HG02610 (cell line): ENCODE results near the gene SMC1B.
"Not testable (repeated sequence)": the region's sequence is repeated elsewhere in the genome, so short reads cannot be mapped to it uniquely, and the experiment has no call there.

Experiments
- ATAC-seq: cut with Tn5 transposase; IDR thresholded peaks from one replicate; pipeline ENCODE4 v1.9.1; 2021; ENCODE audit warnings: mild to moderate bottlenecking, moderate library complexity; ENCODE audit not compliant: unreplicated experiment

SMC1B gene

GRCh38 chr22:45446216-45446615, 32.8 kb upstream of the SMC1B start:
- ATAC-seq = no peak

GRCh38 chr22:45445031-45445710, 31.8 kb upstream of the SMC1B start:
- ATAC-seq = no peak

- ATAC-seq = no peak
Measured at GRCh38 chr22:45444168-45444567, 30.8 kb upstream of the SMC1B start.

GRCh38 chr22:45442116-45442515, 28.7 kb upstream of the SMC1B start:
- no peak for ATAC-seq

- ATAC-seq = no peak
Measured at GRCh38 chr22:45441138-45441537, 27.7 kb upstream of the SMC1B start.

GRCh38 chr22:45440688-45441087, 27.3 kb upstream of the SMC1B start:
- ATAC-seq = not testable (repeated sequence)

GRCh38 chr22:45438336-45438735, 24.9 kb upstream of the SMC1B start:
- ATAC-seq = no peak

GRCh38 chr22:45436871-45437517, 23.6 kb upstream of the SMC1B start:
- not testable (repeated sequence) for ATAC-seq

GRCh38 chr22:45435544-45436139, 22.2 kb upstream of the SMC1B start:
- ATAC-seq = no peak

GRCh38 chr22:45434981-45435380, 21.6 kb upstream of the SMC1B start:
- ATAC-seq = no peak

GRCh38 chr22:45430871-45431270, 17.5 kb upstream of the SMC1B start:
- no peak for ATAC-seq

- ATAC-seq = no peak
Measured at GRCh38 chr22:45429981-45430775, 16.8 kb upstream of the SMC1B start.

- no peak for ATAC-seq
Measured at GRCh38 chr22:45429424-45429823, 16.0 kb upstream of the SMC1B start.

- ATAC-seq = no peak
Measured at GRCh38 chr22:45428391-45429385, 15.3 kb upstream of the SMC1B start.

- no peak for ATAC-seq
Measured at GRCh38 chr22:45427114-45427513, 13.7 kb upstream of the SMC1B start.

- ATAC-seq = no peak
Measured at GRCh38 chr22:45426387-45426786, 13.0 kb upstream of the SMC1B start.

GRCh38 chr22:45425531-45426265, 12.3 kb upstream of the SMC1B start:
- no peak for ATAC-seq

- ATAC-seq = no peak
Measured at GRCh38 chr22:45425101-45425500, 11.7 kb upstream of the SMC1B start.

- ATAC-seq = no peak
Measured at GRCh38 chr22:45424241-45424731, 10.9 kb upstream of the SMC1B start.
